H1 (cell line): ENCODE measurements around the gene SND1. TPM values are rescaled to one million over a fixed set of nuclear protein-coding genes. Genes with fewer than 3 reads are reported as not detected.

Experiments used
- CEBPB ChIP-seq: IDR thresholded peaks from 2 replicates; pipeline ENCODE4 v1.6.1; 2012; ENCODE audit warnings: low read depth, low read length
- CHD7 ChIP-seq: fragments of 300-600 bp; sonication (generic); IDR thresholded peaks from 2 replicates; pipeline ENCODE4 v1.7.1; 2012; ENCODE audit warnings: low read length, moderate library complexity, mild to moderate bottlenecking, inconsistent platforms; ENCODE audit not compliant: insufficient replicate concordance
- GABPA ChIP-seq: IDR thresholded peaks from 2 replicates; pipeline ENCODE4 v1.6.1; 2011; ENCODE audit warnings: mild to moderate bottlenecking, low read length, moderate library complexity, borderline replicate concordance; ENCODE audit not compliant: insufficient read depth
- POLR2AphosphoS5 ChIP-seq: IDR thresholded peaks from 2 replicates; pipeline ENCODE4 v1.6.1; 2011; ENCODE audit warnings: low read depth, low read length
- RBBP5 ChIP-seq: IDR thresholded peaks from 2 replicates; pipeline ENCODE4 v1.7.1; 2012; ENCODE audit warnings: low read depth, mild to moderate bottlenecking, inconsistent platforms, low read length, moderate library complexity, borderline replicate concordance
- SIN3A ChIP-seq, 2 experiments: IDR thresholded peaks in 1 of 2; conservative IDR thresholded peaks in 1 of 2; 2 replicates each; pipeline ENCODE4 v1.6.1; 2011 to 2012; ENCODE audit warnings: low read length in 2 of 2, improper control_type of control experiment in 1 of 2, low read depth in 1 of 2, mild to moderate bottlenecking in 1 of 2
- SP4 ChIP-seq: IDR thresholded peaks from 2 replicates; pipeline ENCODE4 v1.6.1; 2012; ENCODE audit warnings: low read length, inconsistent platforms
- TAF7 ChIP-seq: optimal IDR thresholded peaks from 2 replicates; pipeline ENCODE3; 2011; ENCODE audit warnings: low read depth, mild to moderate bottlenecking, inconsistent platforms, low read length, moderate library complexity, borderline replicate concordance
- polyA plus RNA-seq, 7 experiments: library from polyadenylated mRNA; depleted of rRNA in 3 of 7; stranded (reverse) in 5 of 7; unstranded in 2 of 7; fragments of >200 nt in 5 of 7; fragments of 200-250 nt in 2 of 7; gene quantifications; 1 replicate in 5 of 7; 2 replicates in 1 of 7; 4 replicates in 1 of 7; pipeline versions ENCODE4 v1.2.1 to v1.2.3, GENCODE V29; 2011 to 2013; ENCODE audit warnings: missing spikeins in 2 of 7, mixed read lengths in 2 of 7
- total RNA-seq: library from RNA; stranded (reverse); fragmentation: NEBNext Ultra II Directional; extraction: Animal tissue kit (Norgen Biotek cat#: 25700); gene quantifications from 2 replicates; pipeline ENCODE4 v1.2.1, GENCODE V29; 2021
- TF ChIP-seq, protein P1 (sequence below): IDR thresholded peaks from 2 replicates; pipeline ENCODE4 v1.6.1; 2012; ENCODE audit warnings: inconsistent platforms

Gene SND1
- total and polyA plus RNA-seq, 2 of the 8 experiments (the other 6 are each of a cell fraction or from before 2014, with no cell fraction given): 122 to 290 TPM

DNA sequence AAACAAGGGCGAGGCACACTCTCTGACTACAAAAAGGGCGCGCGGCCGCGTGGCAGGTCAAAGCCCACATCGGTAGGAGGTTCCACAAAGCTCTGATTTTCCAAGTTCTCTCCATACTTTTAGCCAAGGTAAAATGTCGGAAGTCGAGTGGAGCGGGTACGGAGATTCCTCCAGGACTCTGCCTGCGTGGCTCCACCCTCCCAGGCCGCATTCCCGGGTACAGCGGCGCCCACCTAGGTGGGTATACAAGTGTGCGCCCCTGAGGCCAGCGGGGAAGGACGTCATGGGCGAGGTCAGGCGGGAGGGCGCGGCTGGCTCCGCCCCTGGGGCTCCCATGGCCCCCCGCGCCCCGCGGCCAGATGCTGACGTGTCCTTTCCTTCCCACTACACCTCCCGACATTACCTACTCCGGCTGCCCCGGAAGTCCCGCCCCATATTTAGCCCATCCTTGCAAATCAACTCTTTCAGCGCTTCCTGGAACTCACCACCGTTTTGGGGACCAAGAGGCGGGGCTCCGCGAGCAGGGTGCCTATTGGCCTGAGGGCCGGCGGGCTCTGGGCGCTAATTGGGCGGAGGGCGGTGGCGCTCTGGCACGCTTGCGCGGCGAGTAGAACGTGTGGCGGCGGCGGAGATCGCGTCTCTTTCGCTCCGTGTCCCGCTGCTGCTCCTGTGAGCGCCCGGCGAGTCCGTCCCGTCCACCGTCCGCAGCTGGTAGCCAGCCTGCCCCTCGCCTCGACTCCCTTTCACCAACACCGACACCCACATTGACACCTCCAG lies at the start of gene SND1 (continued):
- TF ChIP-seq CEBPB: no peak
- 0 out of 2 replicates have a peak, but pooled peaks have one; percentile 61 for TF ChIP-seq GABPA
- TF ChIP-seq CHD7: no peak
- TF ChIP-seq TAF7: peak; percentile 76
- TF ChIP-seq SP4: peak; percentile 29
- TF ChIP-seq RBBP5: peak; percentile 80; the same call in 1 of the 2 replicates
- peak; percentile 89 for TF ChIP-seq POLR2AphosphoS5
- TF ChIP-seq SIN3A (conservative IDR thresholded peaks at IDR 0.05 in 1 of 2, IDR thresholded peaks at IDR 0.05 in 1 of 2; ENCODE audit: low read depth in 1 of 2, low read length in 2 of 2): 0 out of 4 replicates have a peak, but pooled peaks have one; percentile 13 to 32
- TF ChIP-seq, protein P1, sequence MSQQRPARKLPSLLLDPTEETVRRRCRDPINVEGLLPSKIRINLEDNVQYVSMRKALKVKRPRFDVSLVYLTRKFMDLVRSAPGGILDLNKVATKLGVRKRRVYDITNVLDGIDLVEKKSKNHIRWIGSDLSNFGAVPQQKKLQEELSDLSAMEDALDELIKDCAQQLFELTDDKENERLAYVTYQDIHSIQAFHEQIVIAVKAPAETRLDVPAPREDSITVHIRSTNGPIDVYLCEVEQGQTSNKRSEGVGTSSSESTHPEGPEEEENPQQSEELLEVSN: peak; percentile 48
